Kidney epithelial cell (primary cell): ENCODE measurements around the gene RNF208. TPM values are rescaled to one million over a fixed set of nuclear protein-coding genes. Genes with fewer than 3 reads are reported as not detected.
"Not testable (repeated sequence)": the region's sequence is repeated elsewhere in the genome, so short reads cannot be mapped to it uniquely, and the experiment has no call there.

Source experiments
- DNase-seq: peaks from one replicate; pipeline ENCODE4 v3.0.0-alpha.2; 2010; ENCODE audit warnings: low read depth
- H3K27me3 ChIP-seq: 2 replicates; pipeline ENCODE4 v1.6.0; 2011; ENCODE audit warnings: low read length; ENCODE audit not compliant: control insufficient read depth, insufficient read depth
- H3K36me3 ChIP-seq: 2 replicates; pipeline ENCODE4 v1.5.1; 2011; ENCODE audit warnings: low read length; ENCODE audit not compliant: control insufficient read depth, insufficient read depth
- H3K4me3 ChIP-seq: 2 replicates; pipeline ENCODE4 v1.5.1; 2011; ENCODE audit warnings: low read depth, mild to moderate bottlenecking, control low read depth, low read length
- total RNA-seq: library from RNA; depleted of rRNA; stranded (reverse); fragments of >200 nt; gene quantifications from 2 replicates; pipeline ENCODE4 v1.2.3, GENCODE V29; 2015
- TF ChIP-seq, protein P1 (sequence below): IDR thresholded peaks from 2 replicates; pipeline ENCODE4 v1.5.1; 2011; ENCODE audit warnings: mild to moderate bottlenecking, moderate library complexity, low read length, control low read depth, inconsistent platforms; ENCODE audit not compliant: insufficient read depth, poor library complexity, severe bottlenecking

RNF208 gene
- total RNA-seq, 1 donor from 2014 or later = 4.2 TPM

DNA sequence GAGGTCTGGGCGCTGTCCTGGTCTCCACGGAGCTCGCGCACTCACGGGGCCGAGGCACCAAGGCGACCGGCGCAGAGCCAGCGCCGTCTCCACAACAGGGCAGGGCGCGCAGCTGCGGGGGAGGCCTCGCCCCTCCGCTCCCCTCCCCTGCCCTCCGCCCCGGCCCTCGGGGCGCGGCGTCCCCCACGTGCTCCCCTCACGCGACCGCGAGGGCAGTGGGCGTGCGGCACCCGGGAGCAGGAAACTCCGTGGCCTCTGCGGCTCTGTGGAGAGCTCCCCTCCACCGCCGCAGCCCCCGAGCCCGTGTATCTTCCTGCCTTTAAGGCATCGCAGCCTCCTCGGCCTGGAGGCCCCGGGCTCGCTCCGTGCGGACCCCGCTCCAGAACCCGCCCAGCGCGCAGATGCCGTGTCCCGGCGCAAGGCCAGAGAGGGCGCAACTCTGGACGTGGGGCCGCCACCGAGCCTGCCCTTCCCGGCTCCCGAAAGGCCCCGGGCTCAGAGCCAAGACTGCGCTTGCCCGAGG lies 18.3 kb upstream of the RNF208 start:
- TF ChIP-seq, protein P1, sequence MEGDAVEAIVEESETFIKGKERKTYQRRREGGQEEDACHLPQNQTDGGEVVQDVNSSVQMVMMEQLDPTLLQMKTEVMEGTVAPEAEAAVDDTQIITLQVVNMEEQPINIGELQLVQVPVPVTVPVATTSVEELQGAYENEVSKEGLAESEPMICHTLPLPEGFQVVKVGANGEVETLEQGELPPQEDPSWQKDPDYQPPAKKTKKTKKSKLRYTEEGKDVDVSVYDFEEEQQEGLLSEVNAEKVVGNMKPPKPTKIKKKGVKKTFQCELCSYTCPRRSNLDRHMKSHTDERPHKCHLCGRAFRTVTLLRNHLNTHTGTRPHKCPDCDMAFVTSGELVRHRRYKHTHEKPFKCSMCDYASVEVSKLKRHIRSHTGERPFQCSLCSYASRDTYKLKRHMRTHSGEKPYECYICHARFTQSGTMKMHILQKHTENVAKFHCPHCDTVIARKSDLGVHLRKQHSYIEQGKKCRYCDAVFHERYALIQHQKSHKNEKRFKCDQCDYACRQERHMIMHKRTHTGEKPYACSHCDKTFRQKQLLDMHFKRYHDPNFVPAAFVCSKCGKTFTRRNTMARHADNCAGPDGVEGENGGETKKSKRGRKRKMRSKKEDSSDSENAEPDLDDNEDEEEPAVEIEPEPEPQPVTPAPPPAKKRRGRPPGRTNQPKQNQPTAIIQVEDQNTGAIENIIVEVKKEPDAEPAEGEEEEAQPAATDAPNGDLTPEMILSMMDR = no peak
- H3K27me3 ChIP-seq = peaks cover 7% of the 10 kb centered on the region
- no peak for DNase-seq
- peak overlapping the region; percentile 81 for H3K4me3 ChIP-seq
- H3K36me3 ChIP-seq = peaks cover 10% of the 10 kb centered on the region

DNA sequence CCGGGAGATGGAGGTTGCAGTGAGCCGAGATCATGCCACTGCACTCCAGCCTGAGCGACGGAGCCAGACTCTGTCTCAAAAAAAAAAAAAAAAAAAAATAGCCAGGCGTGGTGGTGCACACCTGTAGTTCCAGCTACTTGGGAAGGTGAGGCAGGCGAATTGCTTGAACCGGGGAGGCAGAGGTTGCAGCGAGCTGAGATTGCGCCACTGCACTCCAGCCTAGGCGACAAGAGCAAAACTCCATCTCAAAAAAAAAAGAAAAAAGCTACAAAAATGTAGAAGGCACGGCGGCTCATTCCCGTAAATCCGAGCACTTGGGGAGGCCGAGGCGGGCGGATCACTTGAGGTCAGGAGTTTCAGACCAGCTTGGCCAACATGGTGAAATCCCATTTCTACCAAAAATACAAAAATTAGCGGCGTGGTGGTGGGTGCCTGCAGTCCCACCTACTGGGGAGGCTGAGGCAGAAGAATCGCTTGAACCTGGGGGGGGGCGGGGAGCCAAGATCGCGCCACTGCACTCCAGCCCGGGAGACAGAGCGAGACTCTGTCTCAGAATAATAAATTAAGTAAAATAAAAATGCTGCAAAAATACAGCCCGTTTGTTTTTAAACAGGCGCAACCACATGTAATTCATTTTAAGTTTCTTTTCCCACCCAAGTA lies 17.6 kb upstream of the RNF208 start:
- Histone ChIP-seq H3K4me3 (peak overlapping the region; percentile 81), H3K36me3 (peaks cover 10% of the 10 kb centered on the region), H3K27me3 (peaks cover 13% of the 10 kb centered on the region)
- DNase-seq = not testable (repeated sequence)

DNA sequence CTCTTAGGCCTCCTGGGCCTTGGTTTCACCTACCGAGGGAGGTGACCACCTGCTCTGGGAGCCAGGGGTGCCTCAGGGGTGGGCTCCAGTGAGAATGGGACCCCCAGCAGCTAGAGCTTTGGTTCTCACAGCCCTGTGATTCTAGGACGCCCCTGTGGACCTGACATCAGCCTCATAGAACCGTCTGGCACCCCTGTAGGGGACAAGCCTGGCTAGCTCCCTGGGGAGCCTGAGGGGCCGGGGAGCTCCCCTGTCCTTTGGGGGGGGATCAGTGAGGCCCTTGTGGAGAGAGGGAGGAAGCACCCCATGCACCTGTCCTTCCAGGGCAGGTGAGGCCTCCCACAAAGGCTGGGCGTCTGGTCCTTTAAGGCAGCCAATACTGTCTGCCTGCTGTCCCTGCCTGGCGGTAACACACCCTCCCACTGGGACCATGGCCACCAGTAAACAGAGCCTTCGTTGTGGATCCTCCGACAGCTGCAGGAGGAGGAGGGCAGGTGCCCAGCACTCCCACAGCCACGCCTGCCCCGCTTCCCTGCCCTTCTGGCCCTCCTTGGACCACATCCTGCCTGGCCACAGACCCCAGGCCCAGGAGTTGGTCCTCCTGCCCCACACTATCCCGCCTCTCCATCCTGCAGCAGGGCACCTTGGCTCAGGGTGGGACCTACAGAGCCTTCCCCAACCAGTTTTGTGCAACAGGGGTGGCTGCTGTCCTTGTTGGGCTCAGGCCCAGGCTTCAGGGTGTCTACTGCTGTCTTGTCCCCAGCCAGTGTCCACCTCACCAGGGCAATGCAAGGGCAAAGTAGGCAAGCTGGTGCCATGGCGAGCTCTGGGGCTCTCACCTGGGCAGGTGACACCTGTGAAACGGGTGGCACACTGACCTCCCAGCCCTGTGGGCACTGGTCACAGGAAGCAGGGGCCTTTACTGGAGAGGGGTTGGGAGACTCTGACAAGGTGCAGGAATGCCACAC lies 16.0 kb upstream of the RNF208 start:
- H3K27me3 ChIP-seq = peaks cover 28% of the 10 kb centered on the region
- peaks cover 7% of the 10 kb centered on the region for H3K36me3 ChIP-seq
- no peak for DNase-seq
- TF ChIP-seq, protein P1 = no peak
- no peak overlapping the region for H3K4me3 ChIP-seq

DNA sequence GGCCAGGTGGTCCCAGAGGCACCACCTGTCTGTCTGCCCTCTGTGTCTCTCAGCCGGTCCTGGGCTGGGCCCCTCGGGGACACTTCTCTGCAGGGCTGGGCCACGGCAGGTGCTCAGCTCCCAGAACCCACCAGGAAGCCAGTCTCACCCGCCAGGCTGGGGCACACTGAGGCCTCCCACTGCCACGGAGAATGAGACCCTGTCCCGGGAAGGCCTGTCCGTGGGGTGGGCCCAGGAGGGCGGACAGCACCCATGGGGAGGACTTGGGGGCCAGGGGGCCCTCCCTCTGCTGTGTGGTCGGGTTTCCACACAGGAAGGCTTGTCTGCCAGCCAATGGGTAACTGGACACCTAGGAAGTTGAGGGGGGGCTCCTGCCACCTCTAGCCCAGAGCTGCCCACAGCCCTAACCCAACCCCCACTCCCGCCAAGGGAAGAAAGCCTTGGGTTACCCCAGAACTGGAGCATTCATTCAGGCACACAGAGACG lies 14.9 kb upstream of the RNF208 start:
- H3K36me3 ChIP-seq = peaks cover 3% of the 10 kb centered on the region
- H3K27me3 ChIP-seq = peaks cover 39% of the 10 kb centered on the region
- H3K4me3 ChIP-seq = no peak overlapping the region
- TF ChIP-seq, protein P1 = no peak
- DNase-seq = no peak

DNA sequence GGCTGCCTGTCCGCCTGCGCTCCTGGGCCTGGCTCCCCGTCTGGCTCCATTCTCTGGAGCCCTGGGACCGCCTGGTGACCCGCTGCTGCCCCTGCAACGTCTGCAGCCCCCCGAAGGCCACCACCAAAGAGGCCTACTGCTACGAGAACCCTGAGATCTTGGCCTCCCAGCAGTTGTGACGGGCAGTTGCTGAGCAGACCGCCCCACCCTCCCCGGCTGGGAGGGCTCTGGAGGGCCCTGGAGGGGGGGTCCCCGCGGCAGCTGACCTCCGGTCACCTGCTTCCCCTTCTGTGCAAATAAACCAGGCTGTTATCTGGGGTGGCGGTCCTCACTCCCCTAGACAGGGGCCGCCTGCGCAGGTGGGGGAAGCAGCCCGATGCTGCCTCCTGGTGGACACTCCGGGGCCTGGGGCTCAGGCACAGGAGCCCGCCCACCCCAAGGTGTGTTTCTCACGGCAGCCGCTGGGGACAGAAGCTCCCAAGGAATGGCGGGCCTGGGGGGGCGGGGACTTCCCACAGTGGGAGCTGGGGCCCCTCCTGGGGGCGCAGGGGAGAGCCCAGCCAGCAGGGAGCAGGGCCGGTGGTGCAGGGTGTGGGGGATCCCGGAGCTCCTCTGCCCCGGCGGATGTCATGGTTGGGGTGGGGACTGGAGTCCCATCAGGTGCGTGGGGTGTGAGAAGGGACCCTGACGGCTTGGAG lies 14.3 kb upstream of the RNF208 start:
- Histone ChIP-seq H3K4me3 (no peak overlapping the region), H3K36me3 (no peaks in the 10 kb centered on the region), H3K27me3 (peaks cover 41% of the 10 kb centered on the region)
- DNase-seq = no peak
- TF ChIP-seq, protein P1 = peak; percentile 99
